ENCODE data around the gene CBX6.
"Not testable (repeated sequence)": the region's sequence is repeated elsewhere in the genome, so short reads cannot be mapped to it uniquely, and the experiment has no call there.

CBX6 gene

DNA sequence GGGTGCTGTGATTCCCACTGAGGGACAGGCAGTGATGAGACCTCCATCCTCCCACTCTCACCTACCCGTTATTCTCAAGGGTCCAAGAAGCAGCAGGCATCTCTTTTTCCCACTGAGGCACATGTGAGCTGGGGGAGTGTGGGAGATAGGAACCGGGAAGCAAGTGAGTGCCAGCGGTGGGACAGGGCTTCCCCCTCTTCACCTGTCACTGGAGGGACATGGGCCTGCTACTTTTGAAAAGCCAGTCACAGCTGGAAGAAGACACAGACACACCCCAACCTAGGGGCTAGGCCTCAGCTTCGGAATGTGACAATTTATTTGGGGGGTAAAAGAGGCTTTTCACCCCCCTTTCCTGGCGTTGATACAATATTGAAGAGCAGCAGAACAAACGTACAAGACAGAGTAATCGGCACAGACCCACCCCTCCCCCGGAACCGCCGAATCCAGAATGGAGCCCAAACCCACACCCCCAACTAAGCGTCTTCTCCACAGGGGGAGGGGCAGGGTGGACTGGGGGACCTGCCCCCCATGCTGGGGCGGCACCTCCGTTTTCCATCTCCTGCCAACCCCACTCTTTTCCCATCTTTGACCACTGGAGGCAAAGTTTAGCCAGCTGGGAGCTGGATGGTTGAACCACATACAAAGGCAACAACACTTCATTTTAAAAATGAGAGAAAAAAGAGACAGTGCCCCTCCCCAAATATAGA, 10.7 kb downstream of the CBX6 start:
- no peak for DNase-seq (ENCODE audit: low spot score)

GRCh38 chr22:38860283-38861169, 11.5 kb downstream of the CBX6 start:
- no peak for DNase-seq (ENCODE audit: low spot score)

DNA sequence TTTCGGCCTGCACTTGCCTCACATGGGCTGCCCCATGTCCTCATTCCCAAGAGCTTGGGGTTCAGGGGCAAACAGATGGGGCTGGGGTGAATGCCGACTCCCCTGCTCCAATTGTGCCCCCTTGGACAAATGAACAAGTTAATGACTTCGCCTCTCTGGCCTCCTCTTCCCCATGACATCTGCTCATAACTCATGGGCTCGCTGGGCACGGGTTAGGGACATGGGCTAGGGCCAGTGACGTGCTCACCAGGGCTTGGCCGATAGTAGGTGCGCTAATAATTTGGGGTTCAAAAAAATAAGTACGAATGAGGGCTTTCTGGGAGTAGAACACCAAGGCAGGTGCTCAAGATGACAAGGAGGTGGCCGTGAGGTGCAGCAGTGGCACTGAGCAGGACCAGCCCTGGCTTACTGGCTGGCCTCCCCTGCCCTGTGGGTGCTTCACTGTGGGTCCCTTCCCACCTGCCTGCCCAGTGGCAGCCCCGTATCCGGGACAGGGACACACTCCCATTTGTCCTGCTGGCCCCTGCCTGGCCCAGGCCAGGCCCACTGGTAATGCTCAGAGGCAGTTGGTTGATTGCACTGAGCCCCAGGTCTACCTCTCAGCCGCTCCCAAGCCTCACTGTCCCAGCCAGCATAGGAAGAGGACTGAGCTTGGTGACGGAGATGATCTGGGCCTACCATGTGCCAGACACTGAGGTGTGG, 12.3 kb downstream of the CBX6 start:
- no peak for DNase-seq (ENCODE audit: low spot score)

- no peak for DNase-seq (ENCODE audit: low spot score)
Measured at GRCh38 chr22:38858492-38858891, 13.5 kb downstream of the CBX6 start.

DNA sequence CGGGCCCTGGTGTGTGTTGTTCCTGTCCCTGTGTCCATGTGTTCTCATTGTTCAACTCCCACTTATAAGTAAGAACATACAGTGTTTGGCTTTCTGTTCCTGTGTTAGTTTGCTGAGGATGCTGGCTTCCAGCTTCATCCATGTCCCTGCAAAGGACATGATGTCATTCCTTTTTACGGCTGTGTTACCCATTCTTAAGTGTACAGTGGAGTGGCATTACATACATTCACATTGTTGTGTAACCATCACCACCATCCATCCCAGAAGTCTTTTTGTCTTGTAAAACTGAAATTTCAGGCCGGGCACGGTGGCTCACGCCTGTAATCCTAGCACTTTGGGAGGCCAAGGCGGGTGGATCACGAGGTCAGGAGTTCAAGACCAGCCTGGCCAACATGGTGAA, 17.5 kb downstream of the CBX6 start:
- DNase-seq (ENCODE audit: low spot score) = not testable (repeated sequence)

DNA sequence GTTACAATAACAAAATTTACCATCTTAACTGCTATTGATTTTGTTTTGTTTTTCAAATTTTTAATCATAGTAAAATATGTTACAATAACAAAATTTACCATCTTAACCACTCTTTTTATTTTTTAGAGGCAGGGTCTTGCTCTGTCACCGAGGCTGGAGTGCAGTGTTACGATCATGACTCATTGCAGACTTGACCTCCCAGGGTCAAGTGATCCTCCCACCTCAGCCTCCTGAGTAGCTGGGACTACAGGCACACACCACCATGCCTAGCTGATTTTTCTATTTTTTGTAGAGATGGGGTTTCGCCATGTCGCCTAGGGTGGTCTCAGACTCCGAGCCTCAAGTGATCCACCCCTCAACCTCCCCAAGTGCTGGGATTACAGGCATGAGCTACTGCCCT, 18.1 kb downstream of the CBX6 start:
- not testable (repeated sequence) for DNase-seq (ENCODE audit: low spot score)

DNA sequence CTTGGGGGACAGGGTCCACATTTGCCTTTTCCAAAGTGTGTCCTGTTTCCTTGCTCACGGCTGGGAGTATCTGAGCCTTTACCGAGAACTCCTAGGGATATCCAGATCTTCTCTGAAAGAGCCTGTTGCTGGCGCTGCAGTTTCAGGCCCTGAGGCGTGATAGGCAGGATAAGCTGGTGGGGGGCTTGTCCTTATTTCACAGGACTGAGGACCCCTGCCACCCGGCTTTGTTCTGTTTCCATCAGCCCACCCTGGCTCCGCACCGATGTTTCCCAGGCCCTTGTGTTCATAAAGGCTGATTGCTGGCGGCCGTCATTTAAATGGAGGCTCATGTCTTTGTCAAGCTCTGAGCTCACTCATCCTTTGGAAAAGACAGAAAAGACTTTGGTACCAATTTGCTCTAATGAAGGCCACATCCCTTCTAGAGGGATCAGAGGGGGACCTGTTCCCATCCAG, 18.8 kb downstream of the CBX6 start:
- no peak for DNase-seq (ENCODE audit: low spot score)

DNA sequence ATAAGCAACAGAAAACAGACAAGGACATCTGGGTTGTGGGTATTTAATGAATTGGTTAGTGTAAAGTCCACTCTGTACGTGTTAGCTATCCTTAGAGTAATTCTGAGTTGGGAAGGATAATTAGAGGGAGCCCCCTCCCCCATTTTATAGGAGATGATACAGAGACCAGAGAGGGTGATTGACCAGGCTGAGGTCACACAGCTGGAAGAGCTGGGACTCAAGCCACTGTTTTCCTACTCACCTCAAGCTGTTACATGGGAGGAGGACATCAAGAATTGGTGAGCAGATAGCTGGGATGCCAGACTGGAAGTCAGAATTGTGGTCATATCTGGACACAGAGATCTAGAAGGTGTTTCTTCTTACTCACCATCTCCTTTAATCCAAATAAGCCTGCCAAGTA, 19.5 kb downstream of the CBX6 start:
- no peak for DNase-seq (ENCODE audit: low spot score)

DNA sequence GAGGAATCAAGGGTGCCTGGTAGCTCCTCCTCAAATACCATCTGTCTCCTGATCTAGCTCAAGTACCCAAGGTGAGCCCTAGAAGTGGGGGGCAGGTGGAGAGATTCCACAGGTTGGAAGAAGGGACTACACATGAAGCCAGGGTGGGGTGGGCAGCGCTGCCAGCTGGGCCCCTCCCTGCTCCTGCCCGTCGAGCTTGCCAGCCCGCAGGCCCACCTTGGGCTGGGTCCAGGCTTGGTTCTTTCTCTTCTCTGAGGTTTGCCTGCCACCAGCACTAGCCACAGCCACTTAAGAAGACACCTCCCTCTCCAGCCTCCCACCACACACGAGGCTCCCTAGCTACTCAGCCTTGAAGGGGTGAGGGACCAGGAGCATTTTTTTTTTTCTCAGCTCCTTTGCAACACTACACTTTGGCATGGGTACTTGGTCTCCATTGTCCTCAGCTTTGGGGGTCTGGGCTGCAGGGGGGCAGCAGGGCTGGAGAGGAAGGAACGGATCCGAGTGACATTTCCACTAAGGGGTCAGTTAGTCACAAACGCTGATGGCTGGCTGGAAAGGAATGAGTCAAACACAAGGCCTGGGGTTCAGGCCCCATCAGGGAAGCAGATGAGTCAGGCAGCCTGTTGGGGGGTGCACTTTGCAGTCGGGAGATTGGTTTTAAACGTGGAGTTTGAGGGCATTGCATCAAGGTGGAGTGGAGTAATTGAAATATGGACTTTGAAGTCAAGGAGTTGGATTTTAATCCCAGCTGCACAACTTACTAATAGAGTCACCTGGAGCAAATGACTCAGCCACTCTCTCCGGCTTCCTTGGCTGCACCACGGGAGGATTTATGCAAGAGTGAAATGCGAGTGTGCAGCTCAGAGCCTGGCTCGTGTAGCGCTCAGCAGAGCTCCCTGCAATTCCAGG, 20.8 kb downstream of the CBX6 start:
- no peak for DNase-seq (ENCODE audit: low spot score)

DNA sequence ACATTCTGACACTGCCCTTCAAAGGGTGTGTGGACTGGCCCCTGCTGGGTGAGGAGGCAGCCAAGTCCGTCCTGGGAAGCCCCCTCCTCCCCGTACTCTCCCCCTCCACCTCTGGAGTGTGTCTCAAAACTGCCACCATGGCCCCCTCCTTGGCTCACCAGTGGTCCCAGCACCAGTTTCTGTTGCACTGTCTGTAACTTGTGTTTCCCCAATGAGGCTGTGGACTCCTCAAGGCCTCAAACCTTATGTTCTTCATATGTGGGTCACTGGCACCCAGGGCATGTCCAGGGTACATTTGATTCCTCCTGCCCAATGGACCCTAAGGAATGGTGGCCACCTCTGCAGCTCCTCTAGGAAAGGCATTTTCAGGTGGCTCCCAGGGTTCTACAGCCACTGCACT, 21.6 kb downstream of the CBX6 start:
- DNase-seq (ENCODE audit: low spot score) = no peak

GRCh38 chr22:38849811-38850210, 22.2 kb downstream of the CBX6 start:
- no peak for DNase-seq (ENCODE audit: low spot score)

- no peak for DNase-seq (ENCODE audit: low spot score)
Measured at GRCh38 chr22:38846412-38846811, 25.6 kb downstream of the CBX6 start.

DNA sequence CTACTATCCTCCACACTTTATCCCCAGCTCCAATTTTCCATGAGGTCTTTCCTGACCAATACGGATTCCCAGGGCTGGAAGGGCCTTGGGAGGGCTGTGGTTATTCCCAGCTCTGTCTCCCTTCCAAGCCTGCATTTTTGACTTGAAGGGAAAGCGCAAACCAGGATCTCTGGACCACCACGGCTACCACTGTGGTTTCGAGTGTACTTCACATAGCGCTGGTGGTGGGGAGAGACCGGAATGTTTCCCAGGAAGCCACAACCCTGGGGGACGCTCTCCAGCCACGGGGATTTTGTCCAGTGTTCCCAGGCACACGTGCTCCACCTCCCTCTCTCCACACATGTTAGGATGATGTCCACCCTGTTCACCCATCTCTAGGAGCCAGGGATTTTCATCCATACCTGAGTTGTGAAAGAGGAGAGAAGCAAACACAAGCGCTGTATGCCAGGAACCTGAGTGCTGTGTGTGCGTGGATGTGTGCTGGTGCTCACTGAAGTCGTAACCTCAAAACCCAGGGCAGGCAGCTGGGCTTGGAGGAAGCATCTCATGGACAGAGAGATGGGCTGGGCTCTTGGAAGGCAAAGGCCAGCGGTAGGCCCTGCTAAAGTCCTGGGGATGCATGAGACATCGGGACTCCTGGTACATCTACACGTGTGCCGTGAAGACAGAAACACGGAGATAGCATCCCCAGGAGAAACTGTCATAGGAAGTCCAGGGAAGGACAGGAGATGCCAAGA, 26.8 kb downstream of the CBX6 start:
- DNase-seq (ENCODE audit: low spot score) = no peak

- DNase-seq (ENCODE audit: low spot score) = no peak
Measured at GRCh38 chr22:38844315-38845003, 27.6 kb downstream of the CBX6 start.

DNA sequence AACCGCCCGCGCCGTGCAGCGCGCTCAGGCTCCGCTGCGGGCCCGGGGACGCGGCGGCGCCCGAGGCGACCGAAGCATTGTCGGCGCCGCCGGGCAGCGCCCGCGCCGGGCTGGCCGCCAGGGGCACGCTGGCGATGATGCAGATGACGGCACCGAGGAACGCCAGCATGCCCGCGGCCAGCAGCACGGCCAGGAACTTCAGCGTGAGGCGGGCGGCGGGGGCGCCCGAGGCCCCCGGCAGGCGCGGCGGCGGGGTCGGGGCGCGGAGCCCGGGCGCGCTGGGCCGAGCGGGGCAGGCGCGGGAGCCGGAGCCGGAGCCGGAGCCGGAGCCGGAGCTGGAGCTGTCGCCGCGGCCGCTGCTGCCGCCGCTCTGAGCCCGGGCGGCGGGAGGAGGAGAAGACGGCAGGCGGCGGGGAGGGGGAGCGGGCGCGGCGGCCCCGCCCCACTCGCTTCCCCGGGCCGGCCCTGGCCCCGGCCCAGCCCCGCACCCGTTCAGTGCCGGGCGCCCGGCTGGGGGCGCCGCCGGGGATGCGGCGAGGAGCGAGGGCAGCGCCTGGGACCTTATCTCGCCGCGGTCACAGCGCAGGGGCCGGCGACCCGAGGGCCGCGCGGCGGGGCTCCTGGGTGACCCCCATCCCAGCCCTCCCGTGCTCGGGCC, 28.2 kb downstream of the CBX6 start, which contains the start of gene NPTXR:
Gene NPTXR, minus strand, starts transcription at position 372 of the 658 bp plus-strand sequence.
- peak; percentile 32 for DNase-seq (ENCODE audit: low spot score)

GRCh38 chr22:38843201-38843656, 28.8 kb downstream of the CBX6 start:
- peak; percentile 50 for DNase-seq (ENCODE audit: low spot score)

DNA sequence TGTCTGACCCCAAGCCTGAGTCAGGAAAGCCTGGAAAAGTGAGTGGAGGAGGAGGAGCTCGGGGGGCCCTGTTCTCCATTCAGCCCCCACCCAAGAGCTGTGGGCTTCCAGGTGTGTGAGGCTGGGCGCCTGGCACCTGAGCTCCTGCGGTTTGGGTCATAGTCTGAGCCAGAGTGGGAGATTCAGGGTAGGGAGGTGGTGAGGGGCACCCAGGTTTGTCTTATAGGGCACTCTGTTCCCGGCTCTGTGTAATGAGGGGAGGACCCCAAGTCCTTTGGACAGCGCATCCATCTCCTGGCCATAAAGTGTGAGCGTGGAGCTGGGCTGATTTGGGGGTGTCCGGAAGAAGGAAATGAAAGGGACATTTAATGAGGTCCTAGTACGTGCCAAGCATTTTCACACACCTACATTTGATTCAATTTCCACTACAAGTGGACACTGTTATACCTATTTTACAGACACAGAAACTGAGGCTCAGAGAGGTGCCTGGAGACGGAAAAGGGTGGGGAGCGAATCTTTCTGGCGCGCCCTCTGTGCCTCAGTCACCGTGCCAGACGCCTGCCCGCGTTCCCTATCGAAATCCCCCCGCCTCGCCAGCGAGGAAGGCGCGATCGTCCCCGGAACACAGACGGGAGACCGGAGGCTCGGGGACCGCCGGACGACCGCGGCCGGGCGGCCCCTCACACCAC, 29.4 kb downstream of the CBX6 start:
- DNase-seq (ENCODE audit: low spot score) = no peak

DNA sequence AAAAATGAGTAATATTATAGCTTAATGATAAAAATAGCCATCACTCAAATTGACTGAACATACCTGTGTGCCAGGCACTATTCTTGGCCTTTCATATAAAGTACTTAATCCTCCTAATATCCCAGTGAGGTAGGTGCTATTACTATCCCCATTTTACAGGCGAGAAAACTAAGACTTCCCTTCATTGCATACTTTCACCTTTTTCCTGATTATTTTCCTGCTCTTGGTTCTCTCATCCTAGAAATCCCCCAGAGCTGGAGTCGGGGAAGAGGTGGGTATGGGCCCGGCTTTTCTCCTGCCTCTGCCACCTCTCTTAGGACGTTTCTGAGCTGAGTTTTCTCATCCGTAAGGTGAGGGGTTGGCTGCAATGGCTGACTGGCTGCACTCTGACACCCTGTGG, 30.4 kb downstream of the CBX6 start:
- no peak for DNase-seq (ENCODE audit: low spot score)

DNA sequence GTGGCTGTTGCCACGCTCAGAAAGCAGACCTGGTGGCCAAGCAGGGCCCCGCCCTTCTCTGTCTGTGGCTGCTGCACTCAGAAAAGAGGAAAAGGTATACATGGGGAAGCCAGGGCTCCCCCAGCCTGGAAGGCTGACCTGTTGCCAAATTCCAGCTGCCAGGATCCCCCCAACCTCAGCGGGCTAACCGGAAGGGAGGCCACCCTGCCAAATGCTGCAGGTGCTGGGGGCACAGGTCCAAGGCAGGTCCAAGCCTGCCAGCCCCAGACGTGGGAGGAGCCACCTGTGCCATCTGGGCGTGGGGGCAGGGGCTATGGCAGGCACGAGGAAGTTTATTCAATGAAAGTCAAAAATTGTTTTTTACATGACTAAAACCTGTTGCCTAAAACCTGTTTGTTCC, 30.8 kb downstream of the CBX6 start:
- DNase-seq (ENCODE audit: low spot score) = no peak
